ENCODE measurements around the gene DBH.
"Not testable (repeated sequence)": the region's sequence is repeated elsewhere in the genome, so short reads cannot be mapped to it uniquely, and the experiment has no call there.

The DBH gene

GRCh38 chr9:133615186-133615585 is 21.0 kb upstream of the DBH start:
- TF ChIP-seq CTCF (IDR thresholded peaks at IDR 0.05): no peak
- no peak for TF ChIP-seq ZFX (IDR thresholded peaks at IDR 0.05; ENCODE audit: borderline replicate concordance)
- H3K27ac ChIP-seq: no peak overlapping the region

GRCh38 chr9:133615606-133616188 is 20.5 kb upstream of the DBH start:
- H3K27ac ChIP-seq: no peak overlapping the region
- TF ChIP-seq ZFX (IDR thresholded peaks at IDR 0.05; ENCODE audit: borderline replicate concordance) (no peak), CTCF (IDR thresholded peaks at IDR 0.05) (no peak)

- no peak for TF ChIP-seq ZFX (IDR thresholded peaks at IDR 0.05; ENCODE audit: borderline replicate concordance)
- TF ChIP-seq CTCF (IDR thresholded peaks at IDR 0.05): no peak
- no peak overlapping the region for H3K27ac ChIP-seq
Measured at GRCh38 chr9:133616643-133617405, 19.3 kb upstream of the DBH start.

GRCh38 chr9:133618726-133619125 is 17.4 kb upstream of the DBH start:
- no peak overlapping the region for H3K27ac ChIP-seq

GRCh38 chr9:133619791-133620190 is 16.4 kb upstream of the DBH start:
- no peak overlapping the region for H3K27ac ChIP-seq
- TF ChIP-seq CTCF (IDR thresholded peaks at IDR 0.05) (no peak), ZFX (IDR thresholded peaks at IDR 0.05; ENCODE audit: borderline replicate concordance) (no peak)

More at GRCh38 chr9:133618726-133619125, 17.4 kb upstream of the DBH start:
- no peak for TF ChIP-seq CTCF (IDR thresholded peaks at IDR 0.05)
- TF ChIP-seq ZFX (IDR thresholded peaks at IDR 0.05; ENCODE audit: borderline replicate concordance): no peak

- no peak overlapping the region for H3K27ac ChIP-seq
- TF ChIP-seq ZFX (IDR thresholded peaks at IDR 0.05; ENCODE audit: borderline replicate concordance) (no peak), CTCF (IDR thresholded peaks at IDR 0.05) (no peak)
Measured at GRCh38 chr9:133621725-133622267, 14.4 kb upstream of the DBH start.

GRCh38 chr9:133622555-133622954 is 13.6 kb upstream of the DBH start:
- TF ChIP-seq CTCF (IDR thresholded peaks at IDR 0.05): no peak
- TF ChIP-seq ZFX (IDR thresholded peaks at IDR 0.05; ENCODE audit: borderline replicate concordance): no peak
- H3K27ac ChIP-seq: no peak overlapping the region

GRCh38 chr9:133626008-133626407 is 10.2 kb upstream of the DBH start:
- not testable (repeated sequence) for H3K27ac ChIP-seq
